NCI-H345 treated with DMSO at 0.1 percent for 48 hours (cell line): ENCODE results near the gene SLC26A4.
"Not testable (repeated sequence)": the region's sequence is repeated elsewhere in the genome, so short reads cannot be mapped to it uniquely, and the experiment has no call there.

ENCODE experiments used
- DNase-seq: peaks from one replicate; lab custom pipeline; 2025; ENCODE audit not compliant: unreplicated experiment; lab: John Stamatoyannopoulos, UW

SLC26A4 gene

GRCh38 chr7:107660381-107661080, at the start of gene SLC26A4:
Gene SLC26A4, plus strand, starts transcription at chr7:107660828. Its CDS starts 814 bp downstream, at chr7:107661642.
- DNase-seq, result no peak

GRCh38 chr7:107613439-107613838, 47.2 kb upstream of the SLC26A4 start:
- no peak for DNase-seq

- DNase-seq, result no peak
These were observed 46.7 kb upstream of the SLC26A4 start for GRCh38 chr7:107613948-107614347.

- DNase-seq, result no peak
These were observed 46.2 kb upstream of the SLC26A4 start for GRCh38 chr7:107614425-107614824.

DNA sequence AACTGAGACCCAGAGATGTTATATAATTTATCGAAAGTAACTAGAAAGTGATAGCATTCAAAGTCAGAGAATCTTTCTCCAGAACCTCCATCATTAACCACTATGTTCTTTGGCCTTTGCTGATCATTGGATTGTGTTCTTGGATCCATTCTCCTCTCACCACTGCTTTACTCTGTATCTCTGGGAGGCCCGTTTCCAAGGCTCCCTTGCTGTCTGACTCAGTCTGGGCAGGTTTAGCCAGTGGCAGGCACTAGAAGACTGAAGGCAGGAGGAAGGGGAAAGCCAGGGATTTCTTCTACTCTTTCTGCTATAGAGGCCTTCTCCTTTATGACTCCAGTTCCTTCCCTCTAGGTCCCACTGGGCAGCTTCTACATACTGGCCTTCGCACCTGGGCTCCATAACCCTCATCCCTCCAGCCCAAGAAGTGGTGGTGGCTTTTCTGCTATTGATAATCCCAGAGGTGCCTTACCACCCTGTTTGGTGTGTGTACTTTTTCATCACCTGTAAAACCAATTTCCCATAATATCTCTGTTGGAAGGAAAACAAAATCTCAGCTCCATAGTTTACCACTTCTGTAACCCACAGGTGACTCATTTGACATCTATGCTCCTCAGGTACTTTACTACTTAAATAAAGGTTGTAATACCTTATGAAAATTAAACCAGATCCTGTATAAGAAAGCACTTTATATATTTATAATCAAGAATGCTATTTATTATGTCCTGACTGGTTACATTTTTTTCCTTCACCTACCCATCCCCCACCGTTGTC, 44.5 kb upstream of the SLC26A4 start:
- no peak for DNase-seq

GRCh38 chr7:107622429-107622828, 38.2 kb upstream of the SLC26A4 start:
- DNase-seq, result no peak

GRCh38 chr7:107622894-107623293, 37.7 kb upstream of the SLC26A4 start:
- no peak for DNase-seq

DNA sequence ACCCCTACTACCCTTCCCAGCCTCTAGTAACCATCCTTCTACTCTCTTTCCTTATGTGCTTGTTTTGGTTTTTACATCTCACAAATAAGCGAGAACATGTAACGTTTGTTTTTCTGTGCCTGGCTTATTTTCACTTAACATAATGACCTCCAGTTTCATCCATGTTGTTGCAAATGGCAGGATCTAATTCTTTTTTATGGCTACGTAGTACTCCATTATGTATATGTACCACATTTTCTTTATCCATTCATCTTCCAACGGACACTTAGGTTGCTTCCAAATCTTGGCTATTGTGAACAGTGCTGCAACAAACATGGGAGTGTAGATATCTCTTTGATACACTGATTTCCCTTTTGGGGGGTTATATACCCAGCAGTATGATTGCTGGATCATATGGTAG, 33.6 kb upstream of the SLC26A4 start:
- no peak for DNase-seq

- DNase-seq, result no peak
These were observed 32.1 kb upstream of the SLC26A4 start for GRCh38 chr7:107628461-107629064.

- no peak for DNase-seq
These were observed 30.3 kb upstream of the SLC26A4 start for GRCh38 chr7:107630342-107630741.

DNA sequence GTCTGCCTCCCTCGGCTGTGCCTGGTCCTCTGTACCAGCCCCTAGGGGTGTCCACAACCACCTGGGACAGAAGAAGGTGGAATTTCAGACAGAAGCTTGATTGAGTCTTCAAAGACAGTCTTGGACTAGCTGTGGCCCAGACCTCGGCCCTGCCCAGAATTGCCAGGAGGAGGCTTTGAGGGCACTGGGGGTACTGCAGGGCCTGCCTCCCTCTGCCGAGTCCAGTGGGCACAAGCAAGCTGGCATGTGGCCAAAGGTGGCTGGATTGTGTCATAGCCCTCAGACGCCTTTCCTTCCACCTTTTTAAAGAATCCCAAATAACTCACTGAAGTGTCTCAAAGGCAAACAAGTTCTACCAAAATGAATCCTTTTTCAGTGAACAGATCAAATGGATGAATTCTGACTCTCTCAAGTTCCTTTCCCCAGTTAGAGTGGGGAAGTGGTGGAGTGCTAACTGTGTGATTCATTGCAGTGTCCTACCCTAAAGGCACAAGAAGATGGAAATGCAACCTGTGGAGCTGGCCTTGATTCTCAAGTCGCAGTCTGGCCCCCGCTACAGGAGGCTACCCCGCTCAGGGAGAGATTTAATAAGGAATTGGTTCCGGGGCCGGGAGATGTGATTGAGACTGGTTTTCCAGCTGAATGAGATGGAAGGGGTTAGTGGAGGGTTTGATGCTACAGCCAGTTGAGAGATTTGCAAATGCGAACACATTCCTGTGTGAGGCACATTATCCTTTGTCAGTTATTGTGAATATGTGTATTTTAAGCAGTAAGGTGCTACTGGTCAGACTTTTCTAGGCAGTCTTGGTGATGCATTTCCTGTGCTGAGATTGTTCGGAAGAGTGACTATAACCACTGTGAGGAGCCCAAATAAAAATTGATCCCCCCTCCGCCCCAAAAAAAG, 28.8 kb upstream of the SLC26A4 start:
- no peak for DNase-seq

GRCh38 chr7:107632492-107632865, 28.1 kb upstream of the SLC26A4 start:
- DNase-seq, result no peak

- no peak for DNase-seq
These were observed 22.0 kb upstream of the SLC26A4 start for GRCh38 chr7:107638594-107638993.

DNA sequence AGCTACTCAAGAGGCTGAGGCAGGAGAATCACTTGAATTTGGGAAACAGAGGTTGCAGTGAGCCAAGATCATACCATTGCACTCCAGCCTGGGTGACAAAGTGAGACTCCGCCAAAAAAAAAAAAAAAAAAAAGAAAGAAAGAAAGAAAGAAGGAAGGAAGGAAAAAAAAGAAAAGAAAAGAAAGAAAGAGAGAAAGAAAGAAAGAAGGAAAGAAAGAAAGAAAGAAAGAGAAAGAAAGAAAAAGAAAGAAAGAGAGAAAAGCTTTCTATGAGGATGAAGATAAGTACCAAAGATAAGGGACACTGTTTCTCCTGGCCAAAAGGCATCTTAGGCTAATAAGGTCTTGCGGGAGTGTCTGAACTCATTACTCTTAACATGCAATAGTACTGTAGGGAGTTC, 21.6 kb upstream of the SLC26A4 start:
- not testable (repeated sequence) for DNase-seq

DNA sequence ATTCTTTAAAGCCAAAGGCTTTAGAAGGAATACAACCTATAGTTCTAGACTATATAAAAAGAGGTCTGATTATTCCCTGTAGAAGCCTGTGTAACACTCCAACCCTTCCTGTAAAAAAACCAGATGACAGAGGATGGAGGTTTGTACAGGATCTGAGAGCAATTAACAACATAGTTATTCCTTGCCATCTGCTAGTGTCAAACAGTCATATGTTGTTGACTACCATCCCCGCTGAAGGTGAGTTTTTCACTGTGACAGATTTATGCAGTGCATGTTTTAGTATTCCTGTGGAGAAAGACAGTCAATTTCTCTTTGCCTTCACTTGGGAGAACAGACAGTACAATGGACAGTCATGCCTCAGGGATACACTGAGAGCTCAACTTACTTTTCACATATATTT, 19.0 kb upstream of the SLC26A4 start:
- DNase-seq, result no peak

DNA sequence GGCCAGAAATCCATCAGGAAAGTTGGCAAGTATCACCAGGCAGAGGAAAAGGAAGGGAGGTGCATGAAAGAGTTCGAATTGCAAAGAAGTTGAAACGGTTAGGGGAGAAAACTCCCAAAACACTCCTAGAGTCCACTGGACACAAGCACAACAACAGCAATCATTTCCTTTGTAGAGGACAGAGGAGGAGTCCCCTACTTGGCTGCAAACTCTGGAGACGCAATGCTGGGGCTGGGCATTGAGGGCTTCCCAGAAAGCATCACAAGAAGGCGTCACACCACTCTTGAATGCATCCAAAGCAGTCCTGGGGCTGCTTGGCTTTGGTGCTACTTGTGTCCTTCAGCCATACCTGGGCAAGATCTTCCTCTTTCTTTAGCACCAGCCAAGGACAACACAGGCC, 18.1 kb upstream of the SLC26A4 start:
- DNase-seq, result no peak

DNA sequence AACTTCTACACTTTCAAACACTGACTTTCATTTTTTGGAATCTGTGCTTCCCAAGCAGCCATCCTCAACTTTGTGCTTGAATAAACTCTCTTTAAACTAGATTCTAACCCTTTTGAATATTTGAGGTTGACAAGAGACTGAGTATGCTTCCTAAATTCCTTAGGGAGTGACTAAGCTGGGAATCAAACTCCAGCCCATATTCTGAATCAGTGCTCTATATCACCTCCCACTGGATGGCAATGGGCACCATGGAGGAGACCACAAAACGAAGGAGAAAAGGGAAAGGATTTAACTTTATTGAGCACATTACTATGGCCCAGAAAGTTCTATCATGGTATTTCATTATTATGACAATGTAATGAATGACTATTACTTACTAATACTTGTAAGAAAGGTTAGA, 17.2 kb upstream of the SLC26A4 start:
- no peak for DNase-seq

GRCh38 chr7:107643938-107644308, 16.7 kb upstream of the SLC26A4 start:
- no peak for DNase-seq

- no peak for DNase-seq
These were observed 16.2 kb upstream of the SLC26A4 start for GRCh38 chr7:107644309-107644974.

DNA sequence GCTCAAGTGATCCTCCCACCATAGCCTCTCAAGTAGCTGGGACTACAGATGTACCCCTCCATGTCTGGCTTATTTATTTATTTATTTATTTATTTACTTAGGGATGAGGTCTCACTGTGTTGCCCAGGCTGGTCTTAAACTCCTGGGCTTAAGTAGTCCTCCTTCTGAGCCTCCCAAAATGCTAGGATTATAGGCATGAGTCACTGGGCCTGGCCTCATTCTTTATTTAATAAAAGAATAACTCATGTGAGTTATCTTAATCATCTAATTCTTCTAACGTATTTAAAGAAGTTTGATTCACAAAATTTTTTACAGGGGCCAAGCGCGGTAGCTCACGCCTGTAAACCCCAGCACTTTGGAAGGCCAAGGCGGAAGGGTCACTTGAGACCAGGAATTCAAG, 8.0 kb upstream of the SLC26A4 start:
- no peak for DNase-seq

- no peak for DNase-seq
These were observed 2.2 kb upstream of the SLC26A4 start for GRCh38 chr7:107658467-107658866.
